ENCODE results near the gene SVEP1.
"Not testable (repeated sequence)": the region's sequence is repeated elsewhere in the genome, so short reads cannot be mapped to it uniquely, and the experiment has no call there.

The SVEP1 gene

GRCh38 chr9:110579862-110580219 lies 300 bp upstream of the SVEP1 start:
- DNase-seq: peak in 15 of 56 donors; percentile 7 to 62 (median 26)

- DNase-seq: no peak
These were observed 937 bp downstream of the SVEP1 start for GRCh38 chr9:110578575-110579033.

- DNase-seq: no peak
These were observed 3.6 kb downstream of the SVEP1 start for GRCh38 chr9:110575945-110576344.

GRCh38 chr9:110575169-110575568 lies 4.4 kb downstream of the SVEP1 start:
- DNase-seq: no peak

GRCh38 chr9:110573305-110573704 lies 6.2 kb downstream of the SVEP1 start:
- no peak for DNase-seq

GRCh38 chr9:110571801-110572483 lies 7.6 kb downstream of the SVEP1 start:
- no peak for DNase-seq

GRCh38 chr9:110566156-110566555 lies 13.4 kb downstream of the SVEP1 start:
- DNase-seq: no peak

- no peak for DNase-seq
These were observed 17.7 kb downstream of the SVEP1 start for GRCh38 chr9:110561826-110562225.

- no peak for DNase-seq
These were observed 19.7 kb downstream of the SVEP1 start for GRCh38 chr9:110559869-110560268.

- no peak for DNase-seq
These were observed 23.8 kb downstream of the SVEP1 start for GRCh38 chr9:110555551-110556331.

GRCh38 chr9:110546411-110546871 lies 33.1 kb downstream of the SVEP1 start:
- DNase-seq: no peak

- DNase-seq: peak in 13 of 56 donors; percentile 2 to 41 (median 15)
These were observed 33.8 kb downstream of the SVEP1 start for GRCh38 chr9:110545705-110546104.

- DNase-seq: peak in 12 of 56 donors; percentile 1 to 78 (median 8)
These were observed 35.9 kb downstream of the SVEP1 start for GRCh38 chr9:110543631-110544051.

- DNase-seq: no peak
These were observed 37.6 kb downstream of the SVEP1 start for GRCh38 chr9:110541950-110542349.

GRCh38 chr9:110538647-110539041 lies 40.9 kb downstream of the SVEP1 start:
- no peak for DNase-seq

GRCh38 chr9:110537841-110538646 lies 41.5 kb downstream of the SVEP1 start:
- no peak for DNase-seq

- no peak for DNase-seq
These were observed 42.7 kb downstream of the SVEP1 start for GRCh38 chr9:110536822-110537221.

GRCh38 chr9:110534162-110534561 lies 45.4 kb downstream of the SVEP1 start:
- not testable (repeated sequence) for DNase-seq

- no peak for DNase-seq
These were observed 46.5 kb downstream of the SVEP1 start for GRCh38 chr9:110532908-110533665.

- DNase-seq: no peak
These were observed 47.8 kb downstream of the SVEP1 start for GRCh38 chr9:110531776-110532175.

GRCh38 chr9:110531241-110531640 lies 48.3 kb downstream of the SVEP1 start:
- not testable (repeated sequence) for DNase-seq
